ENCODE results near the gene LYAR.

LYAR gene

DNA sequence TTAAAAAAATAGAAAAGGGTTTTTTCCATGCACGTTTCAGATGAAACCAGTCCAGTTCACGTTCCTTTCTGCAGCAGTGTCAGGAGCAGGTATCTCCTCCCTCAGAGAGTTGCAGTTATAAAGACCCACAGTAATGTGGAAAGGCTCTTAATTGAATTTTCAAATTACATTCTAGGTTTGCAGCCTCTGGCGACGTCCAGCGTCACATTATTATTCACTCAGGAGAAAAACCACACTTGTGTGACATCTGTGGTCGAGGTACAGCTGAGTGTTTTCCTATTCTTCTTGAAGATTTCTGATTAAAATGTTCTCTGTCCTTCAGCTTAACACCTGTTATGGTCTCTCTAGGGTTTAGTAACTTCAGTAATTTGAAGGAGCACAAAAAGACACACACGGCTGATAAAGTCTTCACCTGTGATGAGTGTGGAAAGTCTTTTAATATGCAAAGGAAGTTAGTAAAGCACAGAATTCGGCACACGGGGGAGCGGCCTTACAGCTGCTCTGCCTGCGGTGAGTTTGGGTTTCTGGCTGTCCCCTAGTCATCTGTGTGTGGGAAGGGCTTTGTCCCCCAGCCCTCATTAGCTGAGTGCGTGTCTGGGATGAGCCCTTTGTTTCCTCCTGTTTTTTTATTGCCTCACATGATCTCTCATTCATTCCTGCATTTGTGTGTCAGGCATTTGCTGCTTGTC, 25.7 kb upstream of the LYAR start:
- DNase-seq: no peak

DNA sequence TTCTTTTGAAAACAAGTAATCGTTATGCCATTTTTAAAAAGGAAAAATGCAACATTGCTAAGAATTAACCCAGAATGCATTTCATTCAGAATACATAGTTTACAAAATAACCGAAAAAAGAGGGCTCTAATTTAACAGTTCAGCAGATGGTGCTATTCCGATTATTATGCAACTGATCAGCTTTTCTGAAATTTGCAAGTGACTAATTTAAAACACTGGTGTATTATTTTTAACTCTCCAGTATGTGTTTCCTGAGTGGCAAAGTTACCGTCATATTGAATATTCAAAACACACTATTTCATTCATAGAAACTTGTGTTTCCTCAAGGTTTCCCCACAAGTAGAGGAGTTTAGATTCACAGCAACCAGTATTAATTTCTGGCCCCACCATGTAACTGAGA, 21.2 kb upstream of the LYAR start:
- no peak for DNase-seq

DNA sequence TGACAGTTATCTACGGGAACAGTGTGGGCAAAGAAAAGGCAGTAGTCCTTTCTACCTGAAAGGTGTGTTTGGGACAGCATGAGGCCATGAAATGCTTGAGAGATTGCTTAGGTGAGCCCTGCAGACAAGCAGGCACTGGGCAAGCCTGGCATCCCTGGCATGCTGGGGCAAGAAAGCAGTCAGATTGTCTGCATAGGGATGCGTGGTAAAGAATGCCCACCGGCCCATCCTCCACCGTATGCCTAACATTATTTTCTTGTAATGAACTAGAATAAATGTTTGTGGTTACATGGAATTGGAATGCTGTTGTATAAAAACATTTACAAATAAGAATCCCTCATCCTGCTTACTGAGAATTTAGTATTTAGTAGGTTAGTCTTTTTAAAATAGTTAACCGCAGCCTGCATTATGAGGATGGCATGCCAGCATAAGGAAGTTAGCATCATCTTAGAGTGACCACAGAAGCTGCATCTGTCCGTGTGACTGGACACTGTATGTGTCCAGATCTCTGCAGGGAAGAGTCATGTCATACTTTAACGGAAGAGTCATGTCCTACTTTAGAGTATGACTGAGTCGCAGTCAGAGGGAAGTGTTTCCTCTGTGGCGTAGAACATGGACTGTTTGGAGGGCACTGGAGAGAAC, 19.0 kb upstream of the LYAR start:
- no peak for DNase-seq

DNA sequence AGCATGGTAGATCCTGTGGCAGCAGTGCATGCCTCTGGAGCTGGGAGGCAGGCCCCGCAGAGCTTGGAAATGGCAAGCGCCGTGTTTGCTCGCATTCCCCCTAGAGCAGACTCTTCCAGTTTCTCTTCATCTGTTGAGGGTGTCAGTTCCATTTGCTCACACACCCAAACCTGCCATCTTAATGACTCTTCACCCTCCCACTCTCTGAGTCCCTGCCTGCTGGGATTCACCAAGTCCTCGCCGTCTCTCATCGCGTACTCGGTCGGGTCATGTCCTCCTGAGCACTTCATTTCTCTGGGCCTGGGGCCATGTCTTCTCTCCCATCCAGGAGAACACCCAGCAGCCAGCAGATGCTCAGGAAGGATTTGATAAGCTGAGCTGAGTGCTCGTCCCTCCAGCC, 17.0 kb upstream of the LYAR start:
- DNase-seq: no peak

DNA sequence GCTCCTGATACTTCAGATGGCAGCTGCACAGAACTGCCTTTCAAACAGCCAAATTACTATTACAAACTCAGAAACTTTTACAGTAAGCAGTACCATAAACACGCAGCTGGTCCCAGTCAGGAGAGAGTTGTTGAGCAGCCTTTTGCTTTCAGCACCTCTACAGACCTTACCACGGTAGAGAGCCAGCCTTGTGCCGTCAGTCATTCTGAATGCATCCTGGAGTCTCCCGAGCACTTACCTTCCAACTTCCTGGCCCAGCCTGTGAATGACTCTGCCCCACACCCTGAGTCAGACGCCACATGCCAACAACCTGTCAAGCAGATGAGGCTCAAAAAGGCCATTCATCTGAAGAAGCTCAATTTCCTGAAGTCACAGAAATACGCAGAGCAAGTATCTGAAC, 12.5 kb upstream of the LYAR start:
- no peak for DNase-seq

DNA sequence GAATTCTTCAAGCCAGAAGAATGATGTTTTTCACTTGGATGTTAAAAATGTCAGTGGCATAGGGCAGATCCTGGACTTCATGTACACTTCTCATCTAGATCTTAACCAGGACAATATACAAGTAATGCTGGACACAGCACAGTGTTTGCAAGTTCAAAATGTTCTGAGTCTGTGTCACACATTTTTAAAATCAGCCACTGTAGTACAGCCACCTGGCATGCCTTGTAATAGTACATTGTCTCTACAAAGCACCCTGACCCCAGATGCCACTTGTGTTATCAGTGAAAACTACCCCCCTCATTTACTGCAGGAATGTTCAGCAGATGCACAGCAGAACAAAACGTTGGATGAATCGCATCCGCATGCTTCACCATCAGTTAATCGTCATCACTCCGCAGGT, 12.0 kb upstream of the LYAR start:
- no peak for DNase-seq

DNA sequence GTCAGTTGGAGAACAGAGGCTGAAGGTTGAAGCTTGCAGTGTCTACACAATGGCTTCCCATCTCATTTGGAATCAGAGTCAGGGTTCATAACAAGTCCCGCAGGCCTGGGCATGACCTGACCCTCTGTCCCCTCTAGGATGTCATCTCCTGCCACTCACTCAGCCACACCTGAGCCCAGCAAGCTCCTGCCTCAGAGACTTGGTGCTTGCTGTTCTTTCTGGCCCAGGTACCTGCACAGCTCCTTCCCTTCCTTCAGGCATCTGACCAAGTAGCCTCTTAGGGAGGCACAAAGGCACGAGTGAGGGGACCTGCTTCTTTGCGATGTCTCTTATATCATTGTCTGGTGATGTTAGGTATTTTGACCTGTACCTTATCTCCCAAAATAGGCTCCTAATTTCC, 9.1 kb upstream of the LYAR start:
- DNase-seq: no peak

DNA sequence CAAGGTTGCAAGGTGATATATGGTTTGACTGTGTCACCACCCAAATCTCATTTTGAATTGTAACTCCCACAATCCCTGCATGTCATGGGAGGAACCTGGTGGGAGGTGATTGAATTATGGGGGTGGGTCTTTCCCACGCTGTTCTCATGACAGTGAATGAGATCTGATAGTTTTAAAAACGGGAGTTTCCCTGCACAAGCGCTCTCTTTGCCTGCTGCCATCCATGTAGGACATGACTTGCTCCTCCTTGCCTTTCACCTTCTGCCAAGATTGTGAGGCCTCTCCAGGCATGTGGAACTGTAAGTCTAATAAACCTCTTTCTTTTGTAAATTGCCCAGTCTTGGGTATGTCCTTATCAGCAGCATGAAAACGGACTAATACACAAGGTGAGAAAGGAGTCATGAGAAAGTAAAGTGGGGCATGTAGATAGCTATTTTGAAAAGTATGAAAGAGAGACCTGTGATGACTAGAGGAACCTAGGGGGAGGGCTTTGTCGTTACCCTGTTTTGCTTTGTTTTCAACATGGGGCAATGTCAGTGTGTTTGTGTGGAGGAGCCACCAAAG, 6.4 kb upstream of the LYAR start:
- DNase-seq: no peak

DNA sequence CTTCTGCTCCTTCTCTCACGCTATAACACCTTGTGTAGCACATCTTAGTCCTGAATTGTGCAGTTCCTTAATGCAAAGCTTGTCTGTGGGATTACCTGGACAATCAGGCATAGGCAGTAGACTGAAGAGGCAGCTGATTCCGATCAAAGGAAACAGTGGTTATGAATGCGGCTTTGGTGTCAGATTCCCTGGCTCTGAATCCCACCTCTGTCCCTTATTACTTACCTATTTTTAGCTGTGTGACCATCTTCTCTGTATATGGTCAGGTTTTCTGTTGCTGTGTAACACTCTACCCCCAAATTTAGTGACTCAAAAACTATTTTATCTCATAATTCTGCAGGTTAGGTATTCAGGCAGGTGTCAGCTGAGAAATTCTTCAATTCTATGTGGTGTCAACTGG, 3.3 kb upstream of the LYAR start:
- DNase-seq: no peak

DNA sequence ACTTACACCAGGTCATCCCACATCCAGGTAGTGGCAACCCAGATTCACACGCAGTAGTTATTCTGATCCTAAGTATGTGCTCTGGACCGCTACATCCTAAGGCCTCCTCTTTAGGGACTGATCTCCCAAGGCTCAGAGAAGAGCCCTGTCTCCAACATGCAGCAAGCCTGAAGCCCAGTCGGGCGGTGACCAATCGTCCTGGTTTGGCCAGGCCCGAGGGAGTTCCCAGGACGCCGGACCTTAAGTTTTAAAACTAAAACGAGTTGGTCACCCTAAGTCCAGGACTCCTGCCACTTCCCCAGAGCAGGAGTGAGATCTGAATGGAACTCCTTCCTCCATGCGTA, 385 bp downstream of the LYAR start:
- no peak for DNase-seq

DNA sequence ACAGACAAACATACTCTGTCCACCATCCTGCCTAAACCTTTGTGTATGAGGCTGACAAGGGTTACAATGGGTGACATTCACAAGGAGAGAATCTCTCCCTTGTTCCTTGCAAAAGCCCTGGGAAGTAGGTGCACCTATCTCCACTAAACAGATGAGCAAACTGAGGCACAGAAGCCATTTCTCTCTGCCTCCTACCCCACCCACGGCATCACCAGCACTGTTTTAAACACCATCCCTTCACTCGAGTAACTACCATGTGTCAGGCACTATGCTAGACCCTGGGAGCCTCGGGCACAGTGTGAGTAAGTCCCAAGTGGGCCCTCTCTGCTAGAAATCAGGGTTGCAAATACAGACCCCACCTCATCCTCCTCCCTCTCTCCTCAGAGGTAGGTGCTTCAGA, 899 bp downstream of the LYAR start:
- no peak for DNase-seq

DNA sequence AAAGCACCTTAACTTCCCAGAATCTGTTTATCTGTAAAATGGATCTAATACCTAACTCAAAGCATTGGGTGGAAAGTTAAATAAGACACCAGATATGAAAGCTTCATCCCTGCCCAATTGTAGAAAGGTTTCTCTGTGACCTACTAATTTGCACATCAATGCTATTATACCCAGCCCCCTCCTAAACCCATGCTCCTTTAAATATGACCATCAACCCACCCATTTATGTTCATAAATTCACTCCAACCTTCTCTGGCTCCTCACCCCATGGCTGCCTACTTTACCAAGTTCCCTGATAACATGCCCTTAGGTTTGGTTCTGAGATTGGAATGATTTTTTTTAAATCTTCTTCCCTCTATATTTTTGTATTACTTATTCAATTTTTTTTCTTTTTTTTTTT, 1.9 kb downstream of the LYAR start:
- no peak for DNase-seq

DNA sequence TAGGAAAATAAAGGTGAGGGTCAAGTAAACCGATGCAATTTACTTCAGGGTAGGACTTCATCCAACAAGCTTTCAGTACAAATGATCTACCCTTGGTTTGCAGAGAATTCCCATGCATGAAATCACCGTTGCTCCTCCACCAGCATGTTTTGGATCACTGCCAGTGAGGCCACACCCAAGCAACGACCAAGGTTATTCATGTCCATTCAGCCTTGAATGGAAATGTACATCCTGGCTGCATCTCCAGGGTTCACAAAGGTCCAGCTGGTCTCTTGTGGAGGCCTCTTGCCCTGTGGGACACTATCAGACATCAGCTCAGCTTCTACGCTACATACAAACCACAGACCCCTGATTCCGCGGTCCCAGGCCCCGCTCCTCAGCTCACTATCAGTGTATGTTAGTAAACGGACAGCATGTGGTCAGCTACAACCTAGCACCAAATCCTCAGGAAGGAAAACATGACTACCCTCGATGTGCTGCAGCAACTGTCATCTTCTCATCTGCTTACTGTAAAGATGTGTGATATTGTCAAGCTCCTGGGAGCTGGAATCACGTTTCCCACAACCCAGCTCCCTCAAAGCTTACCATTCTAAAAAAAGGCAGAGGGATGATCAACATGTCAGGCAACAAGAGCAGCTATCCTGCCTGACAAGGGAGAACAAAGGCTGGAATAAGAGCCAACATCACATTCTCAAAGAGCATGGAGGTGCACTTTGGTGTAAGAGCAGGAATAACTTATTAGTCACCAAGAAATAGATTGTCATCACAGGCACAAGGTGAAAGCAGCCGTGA, 4.9 kb downstream of the LYAR start:
- no peak for DNase-seq

DNA sequence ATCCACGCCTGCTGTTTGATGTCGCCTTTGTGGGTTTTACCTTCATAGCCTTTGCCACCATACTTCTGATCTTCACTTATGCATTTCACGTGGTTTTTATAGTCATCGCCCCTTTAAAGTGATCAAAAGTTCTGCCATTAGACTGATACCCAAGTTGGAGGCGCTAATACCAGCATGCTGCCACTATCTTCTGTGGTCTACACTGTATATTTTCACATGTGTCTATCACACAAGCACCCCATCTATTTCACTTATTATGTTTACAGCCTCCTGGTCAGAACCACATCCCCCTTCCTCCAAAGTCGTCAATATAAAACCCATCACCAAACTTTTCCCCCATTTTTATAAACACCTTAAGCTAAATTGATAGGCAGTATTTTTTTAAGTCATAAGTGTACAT, 8.2 kb downstream of the LYAR start:
- DNase-seq: no peak

DNA sequence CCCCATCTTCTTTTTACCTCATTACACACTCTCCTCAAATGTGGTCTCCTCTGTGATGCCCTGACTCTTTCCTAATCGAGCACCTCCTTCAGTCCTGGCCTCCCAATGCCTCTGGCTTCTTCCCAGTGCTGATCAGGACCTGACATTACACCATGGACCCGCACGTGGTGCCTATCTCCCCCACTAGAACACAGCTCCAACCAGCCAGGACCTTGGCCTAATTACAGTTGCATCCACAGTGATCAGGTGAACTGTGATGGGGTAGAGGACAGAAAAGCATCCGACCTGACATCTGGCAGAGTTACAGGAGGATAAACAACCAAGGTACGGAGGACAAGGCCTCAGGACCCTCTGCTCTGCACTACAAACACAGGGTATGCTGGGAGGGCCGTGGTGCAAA, 12.4 kb downstream of the LYAR start:
- no peak for DNase-seq

DNA sequence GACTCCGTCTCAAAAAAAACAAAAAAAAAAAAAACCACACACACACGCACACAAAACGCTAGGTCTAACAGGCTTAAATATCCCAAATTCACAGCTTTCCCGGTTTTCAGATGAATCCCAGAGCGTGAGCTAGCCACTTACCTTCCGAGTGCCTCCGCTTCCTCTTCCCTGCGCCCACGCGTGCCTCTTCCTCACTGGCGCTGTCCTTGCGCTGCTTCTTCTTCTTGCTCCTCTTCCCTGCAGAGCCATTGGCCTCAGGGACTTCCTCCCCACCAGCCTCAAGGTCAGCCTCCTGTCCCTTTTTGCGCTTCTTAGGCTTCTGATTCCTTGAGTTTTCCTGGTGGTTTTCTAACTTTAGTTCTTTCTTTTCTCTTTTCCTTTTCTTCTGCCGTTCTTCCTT, 15.7 kb downstream of the LYAR start:
- DNase-seq: no peak

DNA sequence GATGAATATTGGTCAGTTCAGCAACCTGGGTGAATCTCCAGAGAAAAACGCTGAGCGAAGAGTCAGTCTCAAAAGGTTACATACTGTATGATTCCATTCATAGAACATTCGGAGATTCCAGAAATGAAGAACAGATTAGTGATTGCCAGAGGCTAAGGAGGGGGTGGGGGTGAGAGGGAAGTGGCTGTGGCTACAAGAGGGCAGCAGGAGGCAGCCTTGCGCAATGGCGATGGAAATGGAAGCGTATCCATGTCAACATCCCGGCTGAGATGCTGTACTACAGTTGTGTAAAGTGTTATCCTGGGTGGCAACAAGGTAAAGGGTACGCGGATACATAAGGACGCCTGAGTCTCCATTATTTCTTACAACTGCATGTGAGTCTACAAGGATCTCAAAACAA, 18.0 kb downstream of the LYAR start:
- no peak for DNase-seq

DNA sequence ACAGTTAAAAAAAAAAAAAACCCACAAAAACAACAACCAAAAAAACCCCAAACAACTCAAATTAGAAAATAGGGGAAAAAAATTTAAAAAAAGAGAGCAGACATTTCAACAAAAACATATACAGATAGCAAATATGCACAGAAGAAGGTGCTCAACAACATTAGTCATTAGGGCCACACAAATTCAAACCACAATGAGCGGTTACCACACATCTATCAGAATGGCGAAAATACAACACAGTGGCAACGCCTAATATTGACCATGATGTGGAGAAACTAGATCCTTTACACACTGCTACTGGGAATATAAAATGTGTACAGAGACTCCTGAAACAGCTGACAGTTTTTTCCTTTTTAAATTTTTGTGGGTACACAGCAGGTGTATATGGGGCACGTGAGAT, 19.4 kb downstream of the LYAR start:
- no peak for DNase-seq

DNA sequence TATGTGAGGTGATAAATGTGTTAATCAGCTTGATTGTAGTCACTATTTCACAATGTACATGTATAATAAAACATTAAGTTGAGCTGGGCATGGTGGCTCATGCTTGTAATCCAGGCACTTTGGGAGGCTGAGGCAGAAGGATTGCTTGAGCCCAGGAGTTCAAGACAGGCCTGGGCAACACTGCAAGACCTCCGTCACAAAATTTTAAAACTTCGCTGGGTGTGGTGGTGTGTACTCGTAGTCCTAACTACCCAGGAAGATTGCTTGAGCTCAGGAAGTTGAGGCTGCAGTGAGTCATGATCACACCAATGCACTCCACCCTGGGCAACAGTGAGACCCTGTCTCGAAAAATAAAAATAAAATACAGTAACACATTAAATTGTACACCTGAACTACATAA, 20.1 kb downstream of the LYAR start:
- no peak for DNase-seq

DNA sequence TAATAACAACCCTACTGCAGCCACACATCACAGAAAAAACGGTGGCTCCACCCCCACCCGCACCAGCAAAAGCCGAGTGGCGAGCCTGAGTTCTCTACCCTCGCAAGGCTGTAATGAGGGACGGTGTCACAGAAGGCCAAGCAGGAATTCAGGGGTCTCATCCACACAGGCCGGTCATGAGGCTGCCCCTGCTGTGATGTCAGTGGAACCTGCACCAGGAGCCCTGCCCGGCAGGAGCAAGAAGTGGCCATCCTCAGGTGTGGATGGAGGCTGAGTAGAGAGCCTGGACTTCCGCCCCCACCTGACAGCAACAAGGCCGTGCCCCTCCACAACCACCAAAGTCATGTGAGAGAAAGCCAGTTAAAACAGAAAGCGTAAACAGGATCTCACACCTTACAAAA, 20.6 kb downstream of the LYAR start:
- no peak for DNase-seq

DNA sequence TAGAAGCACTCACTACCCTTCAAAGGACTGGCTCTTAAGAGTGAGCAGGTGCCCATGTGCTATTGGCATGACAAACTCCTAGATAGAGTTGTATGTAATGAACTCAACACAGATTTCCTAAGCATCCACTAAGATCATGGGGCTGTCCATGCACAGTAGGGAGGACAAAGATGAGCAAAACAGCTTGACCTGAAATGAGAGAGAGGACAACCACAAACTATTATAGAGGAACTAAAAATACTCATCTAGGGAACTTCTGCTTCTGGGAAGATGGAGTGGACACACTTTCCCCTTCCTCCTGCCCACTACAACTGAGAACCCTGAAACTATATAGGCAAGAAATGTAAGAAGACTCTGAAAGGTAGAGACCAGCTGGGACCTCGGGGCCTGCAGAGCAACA, 21.2 kb downstream of the LYAR start:
- no peak for DNase-seq

DNA sequence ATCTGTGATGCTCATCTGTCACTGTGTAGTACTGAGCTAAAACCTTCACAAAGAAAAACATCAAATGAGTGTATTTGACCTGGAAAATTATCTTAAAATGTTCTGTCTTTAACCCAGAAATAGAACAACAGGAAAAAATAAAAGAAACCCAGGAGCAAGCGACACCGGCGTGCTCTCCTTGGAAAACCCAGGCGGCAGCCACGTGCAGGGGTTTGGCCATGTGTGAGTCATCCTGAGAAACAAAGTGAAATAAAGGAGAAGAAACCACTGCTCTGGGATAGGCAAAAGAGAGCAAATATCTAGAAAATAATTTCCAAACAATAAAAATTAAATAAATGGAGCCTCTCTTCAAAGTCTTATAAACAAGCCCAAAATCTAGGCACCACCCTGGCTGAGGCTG, 22.0 kb downstream of the LYAR start:
- DNase-seq: no peak

DNA sequence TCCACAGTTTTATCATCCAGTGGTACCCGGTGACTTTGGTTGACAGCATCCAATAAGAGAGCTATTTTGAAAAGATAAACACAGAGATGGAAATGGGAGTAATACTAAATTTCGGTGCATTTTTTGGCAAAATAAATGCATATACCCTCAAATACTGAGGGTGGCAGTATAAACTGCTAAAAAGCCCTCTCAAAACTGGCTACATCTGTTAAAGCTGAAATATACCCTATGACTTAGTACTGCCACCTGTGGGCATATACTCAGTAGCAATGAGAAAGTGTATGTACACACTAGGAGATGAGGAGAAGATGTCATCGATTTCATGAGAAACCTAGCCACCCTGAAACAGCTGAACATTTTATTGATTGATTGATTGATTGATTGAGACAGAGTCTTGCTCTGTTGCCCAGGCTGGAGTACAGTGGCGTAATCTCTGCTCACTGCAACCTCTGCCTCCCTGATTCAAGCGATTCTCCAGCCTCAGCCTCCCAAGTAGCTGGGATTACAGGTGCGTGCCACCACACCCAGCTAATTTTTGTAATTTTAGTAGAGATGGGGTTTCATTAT, 29.7 kb downstream of the LYAR start:
- no peak for DNase-seq

Data from stimulated activated CD4-positive, alpha-beta T cell treated with anti-CD3 and anti-CD28 coated beads, Interleukin-2, amount 100 ng/mL, for 48 hours (primary cell).